ENCODE results near the gene PPP1R3C.

DNA sequence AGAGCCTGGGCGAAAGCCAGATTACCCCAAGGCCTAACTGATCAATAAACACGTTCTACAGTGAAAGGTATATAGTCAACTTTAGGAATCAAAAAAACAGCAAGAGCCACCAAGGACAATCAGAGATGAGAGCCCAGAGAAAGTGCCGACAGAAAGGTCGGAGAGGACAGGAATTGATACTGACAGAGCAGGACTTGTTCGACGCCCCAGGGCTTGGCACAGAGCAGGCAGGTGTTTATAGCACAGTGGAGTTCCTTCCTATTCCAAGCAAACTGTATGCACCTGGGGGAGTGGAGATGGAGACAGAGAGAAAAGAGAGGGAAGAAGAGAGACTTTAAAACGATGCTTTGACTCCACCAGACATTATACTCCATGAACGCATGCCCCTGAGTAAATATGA is 39.5 kb downstream of the PPP1R3C start:
- TF ChIP-seq, protein P1, sequence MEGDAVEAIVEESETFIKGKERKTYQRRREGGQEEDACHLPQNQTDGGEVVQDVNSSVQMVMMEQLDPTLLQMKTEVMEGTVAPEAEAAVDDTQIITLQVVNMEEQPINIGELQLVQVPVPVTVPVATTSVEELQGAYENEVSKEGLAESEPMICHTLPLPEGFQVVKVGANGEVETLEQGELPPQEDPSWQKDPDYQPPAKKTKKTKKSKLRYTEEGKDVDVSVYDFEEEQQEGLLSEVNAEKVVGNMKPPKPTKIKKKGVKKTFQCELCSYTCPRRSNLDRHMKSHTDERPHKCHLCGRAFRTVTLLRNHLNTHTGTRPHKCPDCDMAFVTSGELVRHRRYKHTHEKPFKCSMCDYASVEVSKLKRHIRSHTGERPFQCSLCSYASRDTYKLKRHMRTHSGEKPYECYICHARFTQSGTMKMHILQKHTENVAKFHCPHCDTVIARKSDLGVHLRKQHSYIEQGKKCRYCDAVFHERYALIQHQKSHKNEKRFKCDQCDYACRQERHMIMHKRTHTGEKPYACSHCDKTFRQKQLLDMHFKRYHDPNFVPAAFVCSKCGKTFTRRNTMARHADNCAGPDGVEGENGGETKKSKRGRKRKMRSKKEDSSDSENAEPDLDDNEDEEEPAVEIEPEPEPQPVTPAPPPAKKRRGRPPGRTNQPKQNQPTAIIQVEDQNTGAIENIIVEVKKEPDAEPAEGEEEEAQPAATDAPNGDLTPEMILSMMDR (IDR thresholded peaks at IDR 0.05; ENCODE audit: borderline replicate concordance, extremely low read depth, low read length, poor library complexity, severe bottlenecking), result no peak
- no peak for TF ChIP-seq EZH2 (IDR thresholded peaks at IDR 0.05; ENCODE audit: borderline replicate concordance, low read depth, low read length, severe bottlenecking)
